K562 (cell line): ENCODE data around the gene GNAI3. TPM values are rescaled to one million over a fixed set of nuclear protein-coding genes. Genes with fewer than 3 reads are reported as not detected.

Experiments
- ATAC-seq: fragments of 200-7000 bp; cut with Tn5 transposase; 3 replicates; pipeline ENCODE4 v1.9.1; 2020; ENCODE audit warnings: moderate library complexity
- BruUV-seq: library from RNA; stranded (reverse); fragments of 400-500 nt; replicated peaks from 2 replicates; lab custom pipeline; 2021; lab: Mats Ljungman, UMichigan
- CTCF ChIA-PET: fragments of 300-600 bp; formaldehyde crosslinking; extraction: SDS; loops from one replicate; lab custom pipeline; 2021; ENCODE audit warnings: low intra/inter-chr PET ratio; lab: Yijun Ruan, JAX
- POLR2A ChIA-PET: fragments of 300-600, 350-650 bp; sonication (Branson Sonifier 250); formaldehyde crosslinking; extraction: SDS; loops from one replicate; lab custom pipeline; 2021; ENCODE audit warnings: antibody characterized with exemption, inconsistent platforms; lab: Yijun Ruan, JAX
- DNase-seq, 4 experiments: peaks; one replicate each; pipeline versions ENCODE4 v3.0.0 to v3.0.0-alpha.2; 2011 to 2018; ENCODE audit warnings: low spot score in 3 of 4, mixed read lengths in 3 of 4; ENCODE audit errors: extremely low read depth in 1 of 4
- FAIRE-seq: peaks from 2 replicates; lab custom pipeline; 2011; peaks lifted over from hg19 to GRCh38; lab: Jason Lieb, UNC
- H2AFZ ChIP-seq: 2 replicates; pipeline ENCODE4 v1.6.0; 2011; ENCODE audit warnings: low read depth, low read length, control low read depth, inconsistent platforms
- H3K27ac ChIP-seq: fragments of 200-600 bp; 3 replicates; pipeline ENCODE4 v1.8.0; 2011; ENCODE audit warnings: low read depth, mild to moderate bottlenecking, control low read depth, inconsistent platforms, low read length, moderate library complexity, mixed read lengths; ENCODE audit errors: extremely low read depth
- H3K27me3 ChIP-seq, 2 experiments: fragments of 300-600 bp in 1 of 2; 2 replicates in 1 of 2; 3 replicates in 1 of 2; pipeline versions ENCODE4 v1.6.0 to v1.8.0; 2011; ENCODE audit warnings: inconsistent platforms in 2 of 2, low read length in 2 of 2, mild to moderate bottlenecking in 1 of 2, mixed read lengths in 1 of 2, moderate library complexity in 1 of 2; ENCODE audit not compliant: control insufficient read depth in 2 of 2, insufficient read depth in 2 of 2
- H3K36me3 ChIP-seq: fragments of 300-600 bp; 3 replicates; pipeline ENCODE4 v1.8.0; 2011; ENCODE audit warnings: mild to moderate bottlenecking, low read length, inconsistent platforms; ENCODE audit not compliant: control insufficient read depth, insufficient read depth
- H3K4me1 ChIP-seq, 2 experiments: fragments of 200-600 bp in 1 of 2; replicated peaks in 1 of 2; 2 replicates in 1 of 2; 3 replicates in 1 of 2; pipeline versions ENCODE4 v1.5.1 to v1.8.0; 2011; ENCODE audit warnings: inconsistent platforms in 2 of 2, low read length in 2 of 2, mild to moderate bottlenecking in 1 of 2, mixed read lengths in 1 of 2, moderate library complexity in 1 of 2; ENCODE audit not compliant: control insufficient read depth in 2 of 2, insufficient read depth in 2 of 2
- H3K4me2 ChIP-seq: 2 replicates; pipeline ENCODE4 v1.6.1; 2011; ENCODE audit warnings: low read length, control low read depth, inconsistent platforms, mixed read lengths; ENCODE audit not compliant: insufficient read depth
- H3K4me3 ChIP-seq: fragments of 200-600 bp; sonication (generic), shearing (Covaris generic); 2 replicates; pipeline ENCODE4 v1.5.1; 2016; ENCODE audit warnings: control low read depth, inconsistent platforms
- H3K79me2 ChIP-seq: fragments of 200-600 bp; 3 replicates; pipeline ENCODE4 v1.8.0; 2011; ENCODE audit warnings: low read length, inconsistent platforms; ENCODE audit not compliant: control insufficient read depth, insufficient read depth
- H3K9ac ChIP-seq, 2 experiments: 2 replicates each; pipeline versions ENCODE4 v1.6.0 to v1.6.1; 2011; ENCODE audit warnings: low read depth in 2 of 2, low read length in 2 of 2, control low read depth in 1 of 2, inconsistent platforms in 1 of 2, mild to moderate bottlenecking in 1 of 2, mixed read lengths in 1 of 2; ENCODE audit not compliant: insufficient read depth in 1 of 2
- H3K9me1 ChIP-seq: one replicate; pipeline ENCODE4 v1.6.0; 2011; ENCODE audit warnings: inconsistent platforms, mild to moderate bottlenecking, low read length, moderate library complexity; ENCODE audit not compliant: control insufficient read depth, insufficient read depth
- H3K9me3 ChIP-seq: replicated peaks from 2 replicates; pipeline ENCODE4 v1.5.1; 2011; ENCODE audit warnings: low read depth, low read length, inconsistent platforms; ENCODE audit not compliant: control insufficient read depth, insufficient read depth
- H4K20me1 ChIP-seq: replicated peaks from 2 replicates; pipeline ENCODE4 v1.6.1; 2011; ENCODE audit warnings: low read length, inconsistent platforms, mixed read lengths; ENCODE audit not compliant: control insufficient read depth, insufficient read depth
- ARNT ChIP-seq, 2 experiments: fragments of 450-650 bp; IDR thresholded peaks; 2 replicates each; pipeline ENCODE4 v1.6.1; 2016; ENCODE audit warnings: mild to moderate bottlenecking in 1 of 2
- CBFA2T3 ChIP-seq: fragments of 450-650 bp; IDR thresholded peaks from 2 replicates; pipeline ENCODE4 v1.6.1; 2017
- CBX5 ChIP-seq: IDR thresholded peaks from 2 replicates; pipeline ENCODE4 v1.6.1; 2014; ENCODE audit warnings: low read depth, borderline replicate concordance
- CC2D1A ChIP-seq: fragments of 450-650 bp; IDR thresholded peaks from 2 replicates; pipeline ENCODE4 v1.6.1; 2017; ENCODE audit warnings: mild to moderate bottlenecking
- CXXC5 ChIP-seq: fragments of 250-450 bp; sonication (Bioruptor Pico); IDR thresholded peaks from 2 replicates; pipeline ENCODE4 v1.8.0; 2022; ENCODE audit warnings: inconsistent platforms, mild to moderate bottlenecking, moderate library complexity
- DMBX1 ChIP-seq: fragments of 250-450 bp; sonication (Bioruptor Pico); IDR thresholded peaks from 2 replicates; pipeline ENCODE4 v1.8.0; 2022; ENCODE audit warnings: inconsistent platforms, mild to moderate bottlenecking, moderate library complexity, borderline replicate concordance
- E2F8 ChIP-seq: fragments of 450-650 bp; IDR thresholded peaks from 2 replicates; pipeline ENCODE4 v1.7.1; 2018; ENCODE audit warnings: mild to moderate bottlenecking, low read depth; ENCODE audit not compliant: partially characterized antibody
- EZH2 ChIP-seq: IDR thresholded peaks from 2 replicates; pipeline ENCODE4 v1.6.1; 2012; ENCODE audit warnings: low read depth, mild to moderate bottlenecking, inconsistent platforms, low read length, borderline replicate concordance
- FIP1L1 ChIP-seq: fragments of 200-400 bp; formaldehyde crosslinking; IDR thresholded peaks from 2 replicates; pipeline ENCODE4 v1.6.1; 2018; ENCODE audit warnings: mild to moderate bottlenecking, low read depth, low read length; ENCODE audit not compliant: poor library complexity, severe bottlenecking
- HEY1 ChIP-seq: fragments of 250-450 bp; sonication (Bioruptor Pico); IDR thresholded peaks from 2 replicates; pipeline ENCODE4 v1.5.0; 2020; ENCODE audit warnings: mild to moderate bottlenecking, moderate library complexity, borderline replicate concordance
- MYNN ChIP-seq, 2 experiments: sonication (generic); formaldehyde crosslinking in 1 of 2; IDR thresholded peaks; 2 replicates each; pipeline versions ENCODE4 v1.5.0 to v1.6.1; 2016 to 2020; ENCODE audit warnings: antibody characterized with exemption in 1 of 2, missing genetic modification reagents in 1 of 2
- POLR3G ChIP-seq: IDR thresholded peaks from 2 replicates; pipeline ENCODE4 v1.6.1; 2011; ENCODE audit not compliant: insufficient read length, insufficient replicate concordance; ENCODE audit errors: extremely low read depth
- PPARD ChIP-seq: fragments of 250-450 bp; sonication (Bioruptor Pico); IDR thresholded peaks from 2 replicates; pipeline ENCODE4 v1.8.0; 2022; ENCODE audit warnings: inconsistent platforms, mild to moderate bottlenecking, moderate library complexity
- SMARCA5 ChIP-seq: fragments of 450-650 bp; IDR thresholded peaks from 2 replicates; pipeline ENCODE4 v1.6.1; 2016
- TRIM25 ChIP-seq: fragments of 450-650 bp; IDR thresholded peaks from 2 replicates; pipeline ENCODE4 v1.7.0; 2016; ENCODE audit warnings: borderline replicate concordance
- ZBTB33 ChIP-seq: sonication (generic); formaldehyde crosslinking; IDR thresholded peaks from 2 replicates; pipeline ENCODE4 v1.8.1; 2023; ENCODE audit warnings: mild to moderate bottlenecking, missing genetic modification reagents
- ZNF561 ChIP-seq: fragments of 450-650 bp; formaldehyde crosslinking; conservative IDR thresholded peaks from 2 replicates; pipeline ENCODE4 v1.4.0; 2020; ENCODE audit warnings: mild to moderate bottlenecking, moderate library complexity
- ZNF778 ChIP-seq: fragments of 450-650 bp; formaldehyde crosslinking; IDR thresholded peaks from 2 replicates; pipeline ENCODE4 v1.4.0; 2020; ENCODE audit warnings: mild to moderate bottlenecking, moderate library complexity
- WGBS: fragments of 100-300 bp; shearing (Covaris generic); methylation state at CpG from one replicate; pipeline ENCODE4 v1.1.6; 2016; ENCODE audit warnings: low coverage, mixed read lengths; ENCODE audit not compliant: insufficient coverage; ENCODE audit errors: missing lambda C conversion rate; 5-methylcytosine and 5-hydroxymethylcytosine counted together
- in situ Hi-C: fragments of 300-500 bp; cut with MboI; formaldehyde crosslinking; loops from 4 replicates; pipeline ENCODE4 v1.15.0; 2018; ENCODE audit warnings: inconsistent platforms, mixed read lengths
- intact Hi-C: fragments of 100-400 bp; cut with micrococcal nuclease; formaldehyde crosslinking; loops from 2 replicates; pipeline ENCODE4 v1.14.2; 2022
- polyA plus RNA-seq, 8 experiments: library from polyadenylated mRNA; depleted of rRNA in 4 of 8; stranded (reverse) in 5 of 8; unstranded in 3 of 8; fragments of >200 nt; fragmentation: Nextera tagmentation in 2 of 8; fragmentation: Illumina TruSeq in 1 of 8; extraction: Ambion mirVana in 2 of 8; extraction: Trizol in 1 of 8; gene quantifications; 2 replicates each; pipeline versions ENCODE4 v1.2.1 to v1.2.3, GENCODE V29; 2011 to 2014; ENCODE audit warnings: inconsistent platforms in 1 of 8, missing spikeins in 1 of 8
- total RNA-seq, 7 experiments: library from RNA; depleted of rRNA in 6 of 7; stranded (reverse); fragments of >200 nt in 6 of 7; fragmentation: Illumina TruSeq in 2 of 7; extraction: Trizol in 2 of 7; gene quantifications; 2 replicates each; pipeline versions ENCODE4 v1.2.1 to v1.2.3, GENCODE V29; 2011 to 2021; ENCODE audit warnings: low replicate concordance in 1 of 7

GNAI3 gene
- total and polyA plus RNA-seq, 9 of the 15 experiments (the other 6 are each of a cell fraction or from before 2014, with no cell fraction given) = 6.3 to 13.2 (median 8.9) TPM

GRCh38 chr1:109517337-109517736, 31.1 kb upstream of the GNAI3 start:
- in situ Hi-C loops = no loop called here
- no peak for FAIRE-seq
- CTCF ChIA-PET = no interaction called here

More at GRCh38 chr1:109517337-109517736, 31.1 kb upstream of the GNAI3 start:
- Histone ChIP-seq H4K20me1 (no peaks in the 10 kb centered on the region), H3K4me3 (no peak overlapping the region), H3K4me2 (no peak overlapping the region), H3K27me3 (peaks cover 22 to 23% of the 10 kb centered on the region in 2 experiments), H3K4me1 (no peaks in the 10 kb centered on the region; a peak in 1 of 5 replicates), H3K79me2 (no peaks in the 10 kb centered on the region), H3K36me3 (no peaks in the 10 kb centered on the region), H2AFZ (no peak overlapping the region), H3K27ac (no peak overlapping the region), H3K9me1 (no peaks in the 10 kb centered on the region), H3K9me3 (no peaks in the 10 kb centered on the region), H3K9ac (no peak overlapping the region)
- DNase-seq (no peak), ATAC-seq (no peak)
- TF ChIP-seq HEY1 (CRISPR knock-in tag) = no peak
- no peak for TF ChIP-seq TRIM25
- TF ChIP-seq CBX5 = no peak
- TF ChIP-seq MYNN (IDR thresholded peaks at IDR 0.05) = no peak
- no peak for TF ChIP-seq MYNN (CRISPR knock-in tag; IDR thresholded peaks at IDR 0.05)
- no peak for TF ChIP-seq FIP1L1
- no peak for TF ChIP-seq CBFA2T3
- no peak for TF ChIP-seq ZNF778 (CRISPR knock-in tag)
- TF ChIP-seq ARNT (IDR thresholded peaks at IDR 0.05) = no peak
- no peak for TF ChIP-seq CC2D1A
- TF ChIP-seq EZH2 = no peak
- TF ChIP-seq SMARCA5 = no peak
- TF ChIP-seq E2F8 = no peak
- TF ChIP-seq PPARD (CRISPR knock-in tag) = no peak
- no peak for TF ChIP-seq ZBTB33
- no peak for TF ChIP-seq ZNF561 (CRISPR knock-in tag)
- no peak for TF ChIP-seq DMBX1 (CRISPR knock-in tag)
- no peak for TF ChIP-seq POLR3G
- TF ChIP-seq CXXC5 (CRISPR knock-in tag) = no peak
- POLR2A ChIA-PET = interaction anchor here (0.6 to 1.6 kb wide), 2 partner anchors 12 to 105 kb away, joined by 3 to 4 read pairs; no protein-coding TSS in a partner anchor
- WGBS = 16% methylated on average over 5 of the region's 5 CpGs
- intact Hi-C loops = no loop called here
- BruUV-seq = no TSS peak
